HG03045 (cell line): ENCODE results near the gene GAREM1.

Source experiments
- ATAC-seq: cut with Tn5 transposase; IDR thresholded peaks from one replicate; pipeline ENCODE4 v1.9.1; 2021; ENCODE audit warnings: mild to moderate bottlenecking, moderate library complexity; ENCODE audit not compliant: unreplicated experiment

GAREM1 gene

DNA sequence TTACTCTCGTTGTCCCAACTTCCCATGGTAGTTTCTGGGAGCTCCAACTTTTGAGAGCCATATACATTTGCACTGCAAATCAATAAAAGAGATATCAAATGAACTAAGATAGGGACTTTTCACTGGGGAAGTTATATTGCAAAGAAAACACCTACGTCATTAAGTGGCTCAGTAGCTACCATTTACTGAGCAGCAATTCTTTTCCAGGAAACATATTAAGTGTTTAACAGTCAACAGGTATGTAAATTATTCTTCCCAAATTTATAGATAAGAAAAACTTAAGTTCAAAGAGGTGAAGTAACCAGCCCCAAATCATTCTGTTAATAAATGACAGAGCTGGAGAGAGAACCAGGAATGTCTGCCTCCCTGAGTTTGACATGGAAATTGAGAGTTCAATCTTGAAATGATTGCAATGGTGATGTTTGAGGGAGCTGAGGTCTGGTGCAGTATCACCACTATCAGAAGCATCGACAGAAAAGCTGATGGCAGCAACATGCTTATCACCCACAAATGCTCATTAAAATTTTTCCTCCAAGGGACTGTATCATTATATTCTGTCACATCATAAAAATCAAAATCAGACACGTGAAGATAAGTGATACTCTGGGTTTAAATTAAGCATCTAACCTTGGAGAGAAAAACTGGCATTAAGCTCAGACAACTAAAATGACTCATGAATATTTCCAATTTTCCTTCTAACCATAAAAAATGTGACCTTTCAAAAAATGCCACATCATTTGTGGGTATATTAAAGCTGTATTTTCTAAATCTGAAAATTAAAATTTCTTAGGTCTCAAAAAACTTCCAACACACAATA lies 43.4 kb downstream of the GAREM1 start:
- ATAC-seq: no peak

- ATAC-seq: no peak
Measured at GRCh38 chr18:32425466-32425865, 45.2 kb downstream of the GAREM1 start.

DNA sequence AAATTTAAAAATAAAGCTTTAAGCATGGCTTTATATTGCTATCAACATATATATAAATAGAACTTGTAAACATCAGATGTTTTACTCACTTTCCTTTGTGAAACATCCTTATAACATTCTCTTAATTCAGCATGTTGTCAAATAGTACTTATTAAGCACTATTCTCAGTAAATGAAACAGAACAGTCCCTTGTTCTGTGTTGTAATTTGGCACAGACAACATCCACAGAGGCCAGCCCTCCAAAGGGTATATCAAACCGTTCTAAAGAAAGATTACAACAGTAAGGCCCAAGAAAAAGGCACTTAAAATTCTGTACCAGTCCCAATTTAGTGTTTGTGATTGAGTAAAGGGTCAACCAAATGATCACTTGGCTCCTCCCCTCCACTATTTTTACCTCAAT lies 46.0 kb downstream of the GAREM1 start:
- ATAC-seq: no peak

- no peak for ATAC-seq
Measured at GRCh38 chr18:32422978-32423740, 47.5 kb downstream of the GAREM1 start.

- no peak for ATAC-seq
Measured at GRCh38 chr18:32422201-32422600, 48.5 kb downstream of the GAREM1 start.

- no peak for ATAC-seq
Measured at GRCh38 chr18:32420084-32420750, 50.5 kb downstream of the GAREM1 start.

GRCh38 chr18:32418148-32418547 lies 52.5 kb downstream of the GAREM1 start:
- no peak for ATAC-seq

- no peak for ATAC-seq
Measured at GRCh38 chr18:32405588-32405987, 65.1 kb downstream of the GAREM1 start.

- ATAC-seq: no peak
Measured at GRCh38 chr18:32401621-32402020, 69.1 kb downstream of the GAREM1 start.

- ATAC-seq: no peak
Measured at GRCh38 chr18:32393407-32393806, 77.3 kb downstream of the GAREM1 start.

- ATAC-seq: no peak
Measured at GRCh38 chr18:32391126-32391525, 79.6 kb downstream of the GAREM1 start.

DNA sequence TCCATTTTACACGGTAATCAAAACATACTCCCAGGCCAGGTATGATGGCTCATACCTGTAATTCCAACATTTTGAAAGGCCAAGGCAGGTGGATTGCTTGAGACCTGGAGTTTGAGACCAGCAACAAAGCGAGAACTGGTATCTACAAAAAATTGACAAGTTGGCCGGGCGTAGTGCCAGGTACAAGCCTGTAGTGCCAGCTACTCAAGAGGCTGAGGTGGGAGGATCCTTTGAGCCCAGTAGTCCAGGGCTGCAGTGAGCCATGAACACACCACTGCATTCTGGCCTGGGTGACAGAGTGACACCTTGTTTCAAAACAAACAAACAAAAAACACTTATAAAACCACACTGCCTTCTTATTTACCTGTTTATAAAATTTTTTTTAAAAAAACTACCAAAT lies 80.8 kb downstream of the GAREM1 start:
- no peak for ATAC-seq

DNA sequence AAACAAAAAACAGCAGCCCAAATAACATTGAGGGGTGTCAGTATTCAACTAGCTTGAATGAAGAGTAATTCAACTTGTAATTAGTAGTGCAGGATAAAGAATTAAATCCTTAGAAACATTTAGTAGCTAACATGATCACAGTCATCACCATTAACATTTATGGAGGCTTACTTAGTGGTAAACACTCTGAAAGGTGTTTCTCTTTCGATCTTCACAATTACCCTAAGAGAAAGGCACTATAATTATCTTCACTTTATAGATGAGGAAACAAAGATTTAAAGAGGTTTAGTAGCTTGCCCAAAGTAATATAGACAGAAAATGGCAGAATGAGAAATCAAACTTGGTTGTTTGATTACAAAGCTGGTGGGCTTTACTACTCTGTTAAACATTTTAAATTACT lies 81.5 kb downstream of the GAREM1 start:
- ATAC-seq: no peak

DNA sequence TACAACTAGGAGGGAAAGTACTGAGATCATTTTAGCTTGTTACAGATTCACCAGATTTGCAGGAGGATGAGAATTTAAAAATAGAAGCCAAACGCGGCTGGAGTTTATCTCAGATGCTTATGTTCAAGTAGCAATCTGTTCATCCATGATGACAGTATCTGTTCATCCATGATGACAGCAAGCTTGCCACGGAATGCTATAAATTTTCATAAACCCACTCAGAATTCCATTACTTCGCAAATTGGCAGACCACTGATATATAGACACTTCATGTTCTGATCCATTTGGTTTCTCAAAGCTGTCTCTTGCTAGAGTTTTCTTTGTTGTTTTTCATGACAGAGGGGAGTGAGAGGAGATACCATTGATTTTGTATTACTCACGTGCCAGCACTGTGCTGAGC lies 84.2 kb downstream of the GAREM1 start:
- no peak for ATAC-seq

- ATAC-seq: no peak
Measured at GRCh38 chr18:32383050-32383819, 87.4 kb downstream of the GAREM1 start.

DNA sequence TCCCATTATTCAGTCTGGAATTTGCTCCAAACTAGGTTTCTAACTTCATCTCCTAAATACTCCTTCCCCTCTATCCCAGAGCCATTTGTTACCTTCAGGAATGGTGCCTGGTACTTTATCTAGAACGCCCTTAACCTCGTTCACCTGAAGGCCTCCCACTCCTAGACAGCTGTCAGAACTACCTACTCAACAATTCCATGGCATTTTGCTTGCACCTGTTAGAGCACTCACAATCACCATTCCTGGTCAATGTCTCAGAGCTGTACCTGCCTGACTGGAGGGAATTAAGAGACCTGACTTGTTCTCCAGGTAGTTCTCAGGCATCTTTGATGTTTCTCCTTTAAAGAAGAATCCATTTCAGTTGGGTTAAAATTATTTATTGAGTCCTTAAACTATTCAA lies 88.9 kb downstream of the GAREM1 start:
- ATAC-seq: no peak

GRCh38 chr18:32380559-32380958 lies 90.1 kb downstream of the GAREM1 start:
- no peak for ATAC-seq

DNA sequence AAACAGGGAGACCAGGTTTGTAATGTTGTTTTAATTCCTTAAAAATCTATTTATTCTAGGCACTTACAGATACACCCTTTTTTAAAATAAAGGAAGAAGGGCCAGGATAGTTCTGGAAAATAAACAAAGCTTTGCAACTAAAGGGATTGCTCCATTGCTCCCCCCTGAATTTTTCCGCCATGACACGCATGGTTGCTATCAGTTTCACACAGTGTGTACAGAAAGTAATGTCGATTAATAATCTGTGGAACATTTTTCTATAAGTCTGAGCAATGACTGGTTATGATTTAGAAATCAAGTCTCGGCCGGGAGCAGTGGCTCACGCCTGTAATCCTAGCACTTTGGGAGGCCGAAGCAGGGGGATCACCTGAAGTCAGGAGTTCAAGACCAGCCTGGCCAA lies 90.8 kb downstream of the GAREM1 start:
- ATAC-seq: no peak

- no peak for ATAC-seq
Measured at GRCh38 chr18:32378705-32379104, 92.0 kb downstream of the GAREM1 start.

DNA sequence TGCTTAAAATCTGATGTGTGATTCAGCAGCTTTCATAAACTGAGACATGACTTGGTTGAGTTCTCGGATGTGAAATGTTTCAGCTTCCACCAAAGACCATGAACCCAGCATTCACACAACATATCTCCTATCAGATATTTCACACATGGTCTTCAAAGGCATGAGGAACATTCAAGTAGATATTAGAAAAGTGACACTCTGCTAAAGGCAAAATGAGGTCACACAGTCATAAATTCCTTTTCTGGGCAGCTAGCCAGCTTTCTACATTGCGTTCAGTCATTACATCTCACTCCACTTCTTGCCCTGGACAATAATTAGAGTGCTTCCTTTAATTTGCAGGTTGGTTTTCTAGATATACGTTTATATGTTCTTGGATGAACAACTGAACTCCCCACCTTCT lies 96.7 kb downstream of the GAREM1 start:
- ATAC-seq: no peak

DNA sequence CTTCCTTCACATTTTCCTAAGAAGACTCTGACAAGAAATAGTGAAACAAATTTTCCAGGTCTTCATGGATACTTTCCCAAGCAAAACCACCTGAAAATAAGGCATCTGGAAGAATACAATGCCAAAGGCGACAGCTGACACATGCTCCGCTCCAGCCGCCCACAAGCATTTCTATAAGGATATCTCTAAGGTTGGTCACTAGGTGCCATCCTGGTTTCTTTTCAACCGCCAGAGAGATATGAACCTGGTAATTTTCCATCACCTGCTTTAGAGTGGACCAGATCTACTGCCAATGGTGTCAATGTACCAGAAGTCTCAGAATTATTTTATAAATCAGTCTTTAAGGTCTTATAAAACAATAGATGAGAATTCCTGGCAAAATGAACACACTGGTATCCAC lies 97.2 kb downstream of the GAREM1 start:
- no peak for ATAC-seq
